HG03139 (cell line): ENCODE results near the gene ASGR1.
"Not testable (repeated sequence)": the region's sequence is repeated elsewhere in the genome, so short reads cannot be mapped to it uniquely, and the experiment has no call there.

Experiments used
- ATAC-seq: cut with Tn5 transposase; IDR thresholded peaks from one replicate; pipeline ENCODE4 v1.9.1; 2021; ENCODE audit not compliant: unreplicated experiment

ASGR1 gene

GRCh38 chr17:7191069-7191468 lies 11.9 kb upstream of the ASGR1 start:
- ATAC-seq = no peak

GRCh38 chr17:7190276-7190917 lies 11.2 kb upstream of the ASGR1 start:
- no peak for ATAC-seq

- no peak for ATAC-seq
These were observed 7.1 kb upstream of the ASGR1 start for GRCh38 chr17:7186241-7186640.

- no peak for ATAC-seq
These were observed 5.5 kb upstream of the ASGR1 start for GRCh38 chr17:7184647-7185046.

DNA sequence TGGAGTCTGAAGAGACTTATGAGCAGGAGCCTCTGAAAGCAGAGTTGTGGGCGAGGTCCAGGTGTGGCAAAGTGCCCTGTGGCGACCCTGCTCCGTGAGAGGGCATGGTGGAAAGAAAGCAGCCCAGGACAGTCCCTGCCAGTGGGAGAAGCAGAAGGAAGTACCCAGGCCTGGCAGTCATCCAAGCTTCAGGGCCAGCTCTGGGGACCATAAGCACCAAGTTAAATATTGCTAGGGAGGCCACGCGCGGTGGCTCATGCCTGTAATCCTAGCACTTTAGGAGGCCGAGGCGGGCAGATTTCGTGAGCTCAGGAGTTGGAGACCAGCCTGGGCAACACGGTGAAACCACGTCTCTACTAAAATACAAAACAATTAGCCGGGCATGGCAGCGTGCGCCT lies 4.9 kb upstream of the ASGR1 start:
- no peak for ATAC-seq

DNA sequence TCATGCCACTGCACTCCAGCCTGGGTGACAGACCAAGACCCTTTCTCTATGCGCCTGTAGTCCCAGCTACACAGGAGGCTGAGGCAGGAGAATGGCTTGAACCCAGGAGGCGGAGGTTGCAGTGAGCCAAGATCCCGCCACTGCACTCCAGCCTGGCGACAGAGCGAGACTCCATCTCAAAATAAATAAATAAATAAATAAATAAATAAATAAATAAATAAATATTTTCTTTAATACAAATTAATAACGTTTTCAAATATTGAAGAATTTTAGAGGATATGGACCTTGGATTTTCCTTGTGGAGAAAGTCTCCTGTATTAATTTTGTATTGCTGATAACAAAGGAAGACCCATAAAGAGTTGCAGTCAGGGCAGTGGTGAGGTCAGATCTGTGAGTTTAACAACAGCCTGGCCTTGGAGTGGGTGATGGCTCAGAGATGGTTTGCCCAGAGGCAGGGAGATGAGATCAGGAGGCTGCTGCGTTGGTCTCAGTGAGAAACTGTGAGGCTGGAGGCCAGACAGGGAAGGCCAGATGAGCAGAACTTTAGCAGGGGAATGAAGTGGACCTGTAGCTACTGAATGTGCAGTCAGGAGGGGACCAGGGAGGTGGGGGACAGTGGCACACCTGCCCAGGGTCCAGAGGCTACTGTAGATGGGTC lies 4.4 kb upstream of the ASGR1 start:
- ATAC-seq = no peak

GRCh38 chr17:7182101-7182500 lies 2.9 kb upstream of the ASGR1 start:
- not testable (repeated sequence) for ATAC-seq

DNA sequence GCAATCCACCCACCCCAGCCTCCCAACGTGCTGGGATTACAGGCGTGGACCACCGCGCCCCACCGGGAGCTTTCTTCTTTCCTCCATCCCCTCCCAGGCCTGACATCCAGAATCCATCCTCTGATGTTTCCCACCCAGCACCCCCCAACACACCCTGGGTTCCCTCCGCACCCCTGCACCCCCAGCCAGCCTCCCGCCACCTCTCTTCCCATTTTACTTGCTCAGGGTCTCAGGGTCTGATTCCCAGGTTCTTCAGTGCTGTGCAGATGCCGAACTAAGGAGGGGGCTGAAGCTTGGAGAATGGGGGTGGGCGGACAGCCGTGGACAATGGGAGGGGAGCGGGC lies 225 bp downstream of the ASGR1 start:
- ATAC-seq = no peak

GRCh38 chr17:7177954-7178477 lies 1.2 kb downstream of the ASGR1 start:
- no peak for ATAC-seq

DNA sequence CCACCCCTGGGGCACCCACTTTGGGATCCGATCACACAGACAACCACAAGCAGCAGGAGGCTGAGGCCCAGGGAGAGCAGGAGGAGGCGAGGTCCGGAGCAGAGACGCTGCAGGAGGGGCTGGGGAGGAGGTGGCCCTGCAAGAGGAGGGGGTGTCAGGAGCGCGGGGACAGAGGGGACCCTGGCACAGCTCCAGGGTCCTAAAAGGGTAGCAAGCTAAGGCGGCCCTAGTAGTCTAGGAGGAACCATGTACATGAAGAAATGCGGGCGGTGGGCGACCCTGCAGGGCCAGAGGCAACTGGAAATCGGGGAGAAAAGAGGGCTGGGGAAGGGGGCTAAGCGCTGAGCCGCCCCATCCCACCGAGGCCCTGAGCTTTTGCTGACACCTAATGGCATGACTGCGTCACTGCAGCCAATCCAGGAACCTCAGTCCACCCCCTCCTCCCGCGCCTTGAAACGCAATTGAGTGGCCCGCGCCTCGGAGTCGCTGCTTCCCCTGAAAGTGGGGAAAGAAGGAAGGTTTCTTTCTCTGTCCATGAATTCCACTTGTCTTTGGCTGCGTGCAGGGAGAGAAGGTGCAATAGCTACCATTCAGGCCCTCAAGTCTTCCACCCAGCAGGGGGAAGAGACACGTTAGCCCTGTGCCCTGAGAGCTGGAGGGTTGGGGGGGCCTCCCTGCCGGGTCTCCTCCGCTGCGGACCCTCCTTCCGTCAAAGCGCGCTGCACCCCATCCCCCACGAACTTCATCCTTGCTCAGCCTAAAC lies 1.8 kb downstream of the ASGR1 start:
- no peak for ATAC-seq

- no peak for ATAC-seq
These were observed 2.4 kb downstream of the ASGR1 start for GRCh38 chr17:7176841-7177190.

DNA sequence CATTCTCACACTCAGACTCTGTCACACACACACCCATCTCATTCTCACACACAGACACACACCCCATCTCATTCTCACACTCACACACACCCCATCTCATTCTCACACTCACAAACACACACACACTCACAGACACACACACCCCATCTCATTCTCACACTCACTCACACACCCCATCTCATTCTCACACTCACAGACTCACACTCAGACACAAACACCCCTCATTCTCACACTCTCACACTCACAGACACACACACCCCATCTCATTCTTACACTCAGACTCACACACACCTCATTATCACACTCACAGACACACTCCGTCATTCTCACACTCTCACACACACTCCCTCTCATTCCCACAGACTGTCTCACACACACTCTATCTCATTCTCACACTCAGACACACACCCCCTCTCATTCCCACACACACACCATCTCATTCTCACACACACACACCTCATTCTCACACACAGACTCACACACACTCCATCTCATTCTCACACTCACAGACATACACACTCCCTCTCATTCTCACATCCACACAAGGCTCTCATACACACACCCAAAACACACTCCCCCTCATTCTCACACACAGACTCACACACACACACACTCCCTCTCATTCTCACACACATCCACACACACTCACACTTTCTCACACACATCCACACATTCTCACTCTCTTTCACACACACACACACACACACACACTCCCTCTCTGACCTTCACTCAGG lies 2.9 kb downstream of the ASGR1 start:
- no peak for ATAC-seq

DNA sequence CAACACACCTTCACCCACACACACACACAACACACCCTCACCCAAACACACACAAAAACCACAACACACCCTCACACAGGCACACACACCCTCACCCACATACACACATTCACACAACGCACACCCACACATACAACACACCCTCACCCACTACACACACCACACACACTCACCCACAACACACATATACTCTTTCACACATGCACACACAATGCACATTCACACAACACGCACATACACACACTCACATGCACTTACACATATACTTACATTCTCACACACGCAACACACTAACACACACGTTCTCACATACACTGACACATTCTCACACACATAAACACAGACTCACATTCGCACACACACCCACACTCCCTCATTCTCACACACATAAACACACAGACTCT lies 3.8 kb downstream of the ASGR1 start:
- no peak for ATAC-seq

DNA sequence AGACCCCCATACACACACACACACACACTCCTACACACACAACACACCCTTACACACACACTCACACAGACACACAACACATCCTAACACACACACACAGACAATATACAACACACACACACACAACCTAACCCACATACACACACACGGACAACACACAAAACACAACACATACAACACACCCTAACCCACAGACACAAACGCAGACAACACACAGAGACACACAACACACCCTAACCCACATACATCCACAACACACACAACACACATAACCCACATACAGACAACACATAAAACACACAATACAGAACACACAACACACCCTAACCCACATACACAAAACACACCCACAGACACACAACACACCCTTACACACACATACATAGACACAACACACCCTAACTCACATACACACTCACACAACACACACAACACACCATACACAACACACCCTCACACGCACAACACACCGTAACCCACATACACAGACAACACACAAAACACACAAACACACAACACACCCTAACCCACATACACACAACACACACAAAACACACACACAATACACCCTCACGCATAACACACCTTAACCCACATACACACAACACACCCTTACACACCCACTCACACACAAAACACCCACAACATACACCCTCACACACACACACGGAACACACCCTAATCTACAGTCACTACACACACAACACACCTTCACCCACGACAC lies 4.4 kb downstream of the ASGR1 start:
- no peak for ATAC-seq

DNA sequence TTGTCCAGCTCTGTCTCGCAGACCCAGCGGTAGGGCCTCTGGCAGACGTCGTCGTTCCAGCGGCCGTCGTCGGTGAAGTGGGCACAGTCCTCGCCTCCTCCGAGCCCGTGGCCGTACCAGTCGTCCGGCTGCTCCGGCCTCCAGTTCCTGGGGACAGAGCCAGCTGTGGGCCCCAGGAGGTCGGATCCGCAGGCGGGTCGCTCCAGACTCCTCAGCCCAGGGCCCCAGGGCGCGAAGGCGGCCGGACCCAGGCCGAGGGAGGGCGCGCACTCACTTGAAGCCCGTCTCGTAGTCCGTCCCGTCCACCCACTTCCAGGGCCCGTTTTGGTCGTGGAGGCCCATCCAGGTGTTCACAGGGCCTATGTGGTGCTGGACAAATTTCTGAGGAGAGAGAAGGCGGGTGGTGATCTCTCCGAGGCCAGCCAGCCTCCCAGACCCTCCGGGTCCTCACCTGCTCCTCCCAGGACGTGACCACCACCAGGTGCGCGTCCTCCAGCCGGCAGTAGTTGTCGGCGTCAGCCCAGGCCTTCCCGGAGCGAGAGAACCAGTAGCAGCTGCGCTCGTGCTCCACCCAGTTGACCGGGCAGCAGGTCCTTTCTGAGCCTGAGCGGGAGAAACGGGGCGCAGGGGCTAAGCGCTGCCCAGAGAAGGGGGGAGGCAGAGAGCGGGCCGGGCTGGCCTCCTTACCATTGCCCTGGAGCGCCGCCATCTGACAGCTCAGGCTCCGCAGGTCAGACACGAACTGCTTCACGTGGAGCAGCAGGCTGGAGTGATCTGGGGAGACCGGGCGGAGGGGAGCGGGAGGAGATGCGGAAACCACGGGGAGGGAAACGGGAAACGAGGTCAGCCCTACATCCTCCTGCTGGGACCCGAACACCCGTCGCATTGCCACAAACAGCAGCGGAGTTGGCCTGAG lies 5.2 kb downstream of the ASGR1 start:
- no peak for ATAC-seq

- not testable (repeated sequence) for ATAC-seq
These were observed 6.5 kb downstream of the ASGR1 start for GRCh38 chr17:7172522-7173191.

DNA sequence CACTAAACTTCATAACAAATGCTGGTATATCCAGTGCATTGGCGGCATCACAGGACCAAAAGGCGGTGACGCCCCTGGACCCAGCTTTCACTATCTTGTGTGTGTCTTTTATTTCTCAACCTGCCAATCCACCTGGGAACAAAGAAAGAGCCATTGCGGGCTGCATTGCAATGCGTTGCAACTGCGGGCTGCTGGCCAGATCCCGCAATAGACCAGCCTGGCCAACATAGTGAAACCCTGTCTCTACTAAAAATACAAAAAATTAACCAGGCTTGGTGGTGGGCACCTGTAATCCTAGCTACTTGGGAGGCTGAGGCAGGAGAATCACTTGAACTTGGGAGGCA lies 9.6 kb downstream of the ASGR1 start:
- not testable (repeated sequence) for ATAC-seq

DNA sequence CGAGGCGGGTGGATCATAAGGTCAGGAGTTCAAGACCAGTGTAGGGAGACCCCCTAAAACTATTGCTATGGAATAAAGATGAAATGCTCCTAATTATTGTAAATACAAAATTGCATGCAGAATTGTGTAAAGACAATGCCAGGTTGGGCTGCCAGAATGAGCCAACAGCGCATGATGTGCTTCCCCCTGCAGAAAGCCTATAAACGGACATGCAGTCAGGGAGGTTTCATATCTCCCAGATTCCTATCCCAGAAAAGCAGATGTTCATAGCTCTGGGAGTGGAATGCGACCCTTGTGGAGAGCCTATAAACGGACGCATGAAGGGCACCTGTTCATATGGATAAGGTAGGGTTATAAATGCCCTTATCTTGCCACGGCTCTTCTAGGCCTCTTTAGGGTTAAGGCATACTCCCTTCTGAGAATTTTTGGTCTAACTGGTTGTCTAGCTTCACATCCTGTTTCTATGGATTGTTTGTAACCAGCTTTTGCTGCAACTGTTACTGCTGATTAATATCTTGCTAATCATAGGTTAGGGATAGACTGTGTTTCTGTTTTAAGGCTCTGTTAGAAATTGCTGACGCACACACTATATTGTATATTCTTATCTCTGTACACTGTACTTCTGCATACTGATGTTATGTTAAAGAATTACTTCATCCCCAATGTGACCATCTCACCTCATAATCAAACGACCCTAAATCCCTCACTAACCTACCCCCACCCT lies 10.2 kb downstream of the ASGR1 start:
- ATAC-seq = not testable (repeated sequence)

GRCh38 chr17:7167832-7168231 lies 11.3 kb downstream of the ASGR1 start:
- ATAC-seq = no peak
